GM23338 (cell line): ENCODE data around the gene SST.

Experiments
- CREB1 ChIP-seq: fragments of 250-450 bp; sonication (Bioruptor Pico); IDR thresholded peaks from 2 replicates; pipeline ENCODE4 v1.5.0; 2020; ENCODE audit warnings: low read depth, mild to moderate bottlenecking, moderate library complexity
- CTCF ChIP-seq, 2 experiments: fragments of 200-600 bp in 1 of 2; sonication (generic) in 1 of 2; conservative IDR thresholded peaks; 2 replicates each; pipeline versions ENCODE4 v1.5.1 to v1.6.1; 2016 to 2017; ENCODE audit warnings: antibody characterized with exemption in 2 of 2, low read depth in 2 of 2, mild to moderate bottlenecking in 2 of 2, moderate library complexity in 1 of 2
- EZH2 ChIP-seq: fragments of 200-600 bp; sonication (generic); IDR thresholded peaks from one replicate; pipeline ENCODE4 v1.8.0; 2017; ENCODE audit warnings: antibody characterized with exemption, mild to moderate bottlenecking, low read depth; ENCODE audit not compliant: unreplicated experiment
- JUNB ChIP-seq: IDR thresholded peaks from one replicate; pipeline ENCODE4 v1.6.1; 2016; ENCODE audit warnings: antibody characterized with exemption; ENCODE audit not compliant: unreplicated experiment
- POLR2AphosphoS5 ChIP-seq: IDR thresholded peaks from 2 replicates; pipeline ENCODE4 v1.6.1; 2016; ENCODE audit warnings: antibody characterized with exemption, low read depth

DNA sequence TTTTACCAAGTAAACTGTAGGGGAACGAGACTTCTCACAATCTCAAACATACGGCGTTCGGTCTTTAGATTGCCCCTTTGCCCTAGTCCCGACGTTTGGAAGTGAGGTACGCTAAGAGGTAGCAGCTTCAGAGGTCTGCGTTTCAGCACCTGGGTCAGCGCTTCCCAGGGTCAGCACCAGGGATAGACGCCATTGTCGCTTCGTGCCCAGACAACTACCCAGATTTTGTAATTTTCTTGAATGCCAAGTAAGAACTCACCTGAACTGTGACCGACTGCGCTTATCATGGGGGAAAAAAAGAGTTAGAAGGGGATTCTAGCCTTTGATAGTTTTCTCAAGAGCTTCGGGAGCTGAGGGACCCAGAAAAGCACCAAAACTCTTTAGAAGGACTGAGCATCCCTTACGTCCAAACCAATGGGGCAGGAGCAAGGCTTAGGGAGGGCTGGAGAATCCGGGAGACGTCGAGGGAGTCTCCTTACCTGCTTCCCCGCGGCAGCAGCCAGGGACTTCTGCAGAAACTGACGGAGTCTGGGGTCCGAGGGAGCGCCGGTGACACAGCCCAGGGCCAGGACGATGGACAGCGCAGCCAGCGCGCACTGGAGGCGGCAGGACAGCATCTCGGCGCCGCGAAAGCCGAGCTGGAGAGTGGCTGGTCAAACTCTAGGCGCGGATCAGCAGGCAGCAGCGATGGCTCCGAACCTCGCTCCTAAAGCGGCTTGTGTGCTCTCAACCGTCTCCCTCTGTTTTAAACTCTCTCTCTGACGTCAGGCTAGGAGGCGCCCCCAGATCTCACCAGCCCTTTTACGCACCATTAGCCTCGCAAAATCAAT, at the start of gene SST:
- TF ChIP-seq JUNB (no peak), CREB1 (CRISPR knock-in tag) (peak; percentile 40), CTCF (conservative IDR thresholded peaks at IDR 0.05; ENCODE audit: low read depth in 2 of 2) (no peak), EZH2 (no peak), POLR2AphosphoS5 (no peak)
